Effector memory CD4-positive, alpha-beta T cell (primary cell): Measurements from ENCODE around the gene TFR2.

Experiments used
- DNase-seq, 3 donors: peaks; one replicate each; pipeline ENCODE4 v3.0.0-alpha.2; 2020
- H3K27ac ChIP-seq: 2 replicates; pipeline ENCODE4 v1.7.0; 2013; ENCODE audit warnings: mild to moderate bottlenecking, low read length, moderate library complexity; ENCODE audit not compliant: insufficient read depth, poor library complexity, severe bottlenecking
- H3K27me3 ChIP-seq: replicated peaks from 2 replicates; pipeline ENCODE4 v1.7.0; 2013; ENCODE audit warnings: mild to moderate bottlenecking, low read length; ENCODE audit not compliant: insufficient read depth, control insufficient read depth, poor library complexity, severe bottlenecking
- H3K36me3 ChIP-seq: 2 replicates; pipeline ENCODE4 v1.7.0; 2013; ENCODE audit warnings: mild to moderate bottlenecking, low read length, moderate library complexity; ENCODE audit not compliant: control insufficient read depth, insufficient read depth
- H3K4me1 ChIP-seq: 2 replicates; pipeline ENCODE4 v1.7.0; 2013; ENCODE audit warnings: low read length, mild to moderate bottlenecking; ENCODE audit not compliant: control insufficient read depth, insufficient read depth, poor library complexity, severe bottlenecking
- H3K4me3 ChIP-seq: 2 replicates; pipeline ENCODE4 v1.7.0; 2013; ENCODE audit warnings: low read length, low read depth, mild to moderate bottlenecking; ENCODE audit not compliant: insufficient read depth, poor library complexity, severe bottlenecking
- H3K9me3 ChIP-seq: 2 replicates; pipeline ENCODE4 v1.7.0; 2013; ENCODE audit warnings: mild to moderate bottlenecking, low read length, moderate library complexity; ENCODE audit not compliant: control insufficient read depth

Gene TFR2

DNA sequence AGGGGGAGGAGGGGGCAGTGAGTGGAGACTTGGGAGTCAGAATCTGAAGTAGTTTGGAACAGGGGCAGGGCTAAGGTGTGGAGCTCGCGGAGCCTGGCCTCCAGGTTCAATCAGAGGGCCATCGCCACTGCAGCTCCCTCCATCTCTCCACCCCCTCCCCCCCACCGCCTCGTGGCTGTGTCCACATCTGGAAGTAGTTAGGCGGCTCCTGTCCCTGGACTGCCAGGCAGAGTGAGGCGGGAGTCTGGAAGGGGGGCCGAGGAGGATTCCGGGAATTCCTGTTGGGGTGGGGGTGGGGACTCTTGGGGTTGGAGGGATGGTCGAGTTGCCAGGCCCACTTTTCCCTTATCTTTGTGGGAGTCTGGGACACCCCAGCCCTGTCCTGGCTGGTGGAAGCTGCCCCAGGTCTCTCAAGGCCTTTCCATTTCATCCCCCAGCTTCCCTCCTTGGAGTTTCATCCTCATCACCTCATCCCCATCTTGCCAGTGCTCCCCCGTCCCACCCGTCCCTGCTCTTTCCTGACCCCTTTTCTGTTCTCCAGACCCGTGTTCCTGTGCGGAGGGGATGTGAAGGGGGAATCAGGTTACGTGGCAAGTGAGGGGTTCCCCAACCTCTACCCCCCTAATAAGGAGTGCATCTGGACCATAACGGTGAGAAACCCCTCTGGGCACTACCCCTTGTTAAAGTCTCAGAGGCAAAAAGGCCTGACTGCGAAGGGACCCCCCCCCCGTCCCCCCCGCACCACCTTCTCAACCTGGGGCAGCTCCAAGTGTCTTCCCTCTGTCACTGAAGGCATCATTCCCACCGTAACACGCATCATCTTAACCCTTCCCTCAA, 38.2 kb downstream of the TFR2 start:
- Histone ChIP-seq H3K27ac (no peak overlapping the region), H3K4me3 (no peak overlapping the region), H3K4me1 (peaks cover 10% of the 10 kb centered on the region), H3K9me3 (no peaks in the 10 kb centered on the region), H3K27me3 (no peaks in the 10 kb centered on the region), H3K36me3 (no peaks in the 10 kb centered on the region)
- no peak for DNase-seq

DNA sequence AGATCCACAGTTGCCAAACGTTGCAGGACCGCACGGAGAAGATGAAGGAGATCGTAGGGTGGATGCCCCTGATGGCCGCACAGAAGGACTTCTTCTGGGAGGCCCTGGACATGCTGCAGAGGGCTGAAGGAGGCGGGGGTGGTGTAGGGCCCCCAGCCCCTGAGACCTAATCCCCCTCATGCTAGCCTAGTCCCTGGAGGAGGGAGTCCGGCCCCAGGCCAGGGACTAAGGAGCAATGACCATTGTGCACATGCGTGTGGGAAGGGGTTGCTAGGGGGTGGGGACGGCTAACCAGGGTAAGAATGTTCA, 40.7 kb downstream of the TFR2 start:
- H3K27me3 ChIP-seq: no peaks in the 10 kb centered on the region
- peaks cover 7% of the 10 kb centered on the region for H3K4me1 ChIP-seq
- H3K36me3 ChIP-seq: no peaks in the 10 kb centered on the region
- no peak for DNase-seq
- H3K9me3 ChIP-seq: no peaks in the 10 kb centered on the region
- H3K4me3 ChIP-seq: no peak overlapping the region
- H3K27ac ChIP-seq: no peak overlapping the region

DNA sequence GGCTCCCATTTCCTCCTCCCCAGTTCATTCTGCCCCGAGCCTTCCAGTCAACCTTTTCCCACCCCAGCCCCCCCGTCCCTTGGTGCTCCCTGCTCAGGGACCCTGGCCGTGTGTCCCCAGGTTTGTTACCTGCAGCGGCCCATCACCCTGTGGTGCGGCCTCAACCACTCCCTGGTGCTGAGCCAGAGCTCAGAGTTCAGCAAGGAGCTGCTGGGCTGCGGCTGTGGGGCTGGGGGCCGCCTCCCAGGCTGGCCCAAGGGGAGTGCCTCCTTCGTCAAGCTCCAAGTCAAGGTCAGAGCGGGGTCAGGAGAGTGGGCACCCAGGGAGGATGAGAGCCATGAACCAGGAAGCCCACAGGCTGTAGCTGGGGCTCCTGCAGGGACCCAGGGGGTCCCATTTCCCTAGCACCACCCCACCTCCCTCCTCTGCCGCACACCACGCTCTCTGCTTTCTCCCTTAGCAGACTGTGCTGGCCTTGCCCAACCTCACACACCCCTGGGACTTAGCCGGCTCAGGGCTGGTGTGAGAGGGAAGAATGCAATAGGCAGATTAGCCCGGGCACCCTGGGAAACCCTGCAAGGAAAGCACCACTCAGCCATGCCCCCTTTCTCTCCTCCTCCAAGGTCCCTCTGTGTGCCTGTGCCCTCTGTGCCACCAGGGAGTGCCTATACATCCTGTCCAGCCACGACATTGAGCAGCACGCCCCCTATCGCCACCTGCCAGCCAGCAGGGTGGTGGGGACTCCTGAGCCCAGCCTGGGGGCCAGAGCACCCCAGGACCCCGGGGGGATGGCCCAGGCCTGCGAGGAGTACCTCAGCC, 41.2 kb downstream of the TFR2 start:
- DNase-seq: no peak
- Histone ChIP-seq H3K27ac (no peak overlapping the region), H3K36me3 (no peaks in the 10 kb centered on the region), H3K4me1 (peaks cover 6% of the 10 kb centered on the region), H3K9me3 (no peaks in the 10 kb centered on the region), H3K27me3 (no peaks in the 10 kb centered on the region), H3K4me3 (no peak overlapping the region)

DNA sequence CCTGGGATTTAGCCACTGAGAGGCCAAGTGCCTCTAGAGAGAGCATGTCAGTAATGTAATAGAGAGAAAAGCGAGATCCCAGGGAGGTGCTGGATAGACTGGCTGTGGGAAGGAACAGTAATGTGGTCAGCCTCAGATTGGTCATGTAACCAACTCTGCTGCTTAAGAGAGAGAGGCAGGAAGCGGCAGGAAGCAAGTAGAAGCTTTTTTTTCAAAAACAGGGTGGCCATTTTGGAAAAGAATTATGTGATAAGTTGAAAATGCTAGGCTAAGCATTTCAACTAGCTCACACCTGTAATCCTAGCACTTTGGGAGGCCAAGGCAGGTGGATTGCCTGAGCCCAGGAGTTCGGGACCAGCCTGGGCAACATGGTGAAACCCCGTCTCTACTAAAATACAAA, 42.9 kb downstream of the TFR2 start:
- H3K4me3 ChIP-seq: no peak overlapping the region
- no peaks in the 10 kb centered on the region for H3K9me3 ChIP-seq
- no peaks in the 10 kb centered on the region for H3K4me1 ChIP-seq
- no peak overlapping the region for H3K27ac ChIP-seq
- DNase-seq: no peak
- H3K27me3 ChIP-seq: no peaks in the 10 kb centered on the region
- no peaks in the 10 kb centered on the region for H3K36me3 ChIP-seq

DNA sequence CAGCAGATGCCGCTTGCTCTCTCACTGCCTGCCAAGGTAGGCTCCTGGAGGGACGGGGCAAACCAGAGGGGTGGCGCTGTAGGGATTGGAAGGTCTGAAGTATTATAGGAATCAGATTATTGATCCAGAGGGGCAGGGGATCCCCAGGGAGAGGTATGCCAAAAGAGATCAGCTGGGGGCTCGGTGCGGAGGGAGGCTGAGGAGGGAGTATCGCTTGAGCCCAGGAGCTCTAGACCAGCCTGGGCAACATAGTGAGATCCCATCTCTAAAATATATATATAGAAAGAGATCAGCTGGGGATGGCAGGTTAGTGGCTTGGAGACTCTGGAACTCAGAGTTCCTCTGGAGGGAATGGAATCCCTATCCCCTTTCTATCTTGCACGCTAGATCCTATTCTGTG, 46.2 kb downstream of the TFR2 start:
- Histone ChIP-seq H3K4me3 (no peak overlapping the region), H3K36me3 (no peaks in the 10 kb centered on the region), H3K9me3 (no peaks in the 10 kb centered on the region), H3K27ac (no peak overlapping the region), H3K4me1 (no peaks in the 10 kb centered on the region), H3K27me3 (no peaks in the 10 kb centered on the region)
- DNase-seq: no peak

DNA sequence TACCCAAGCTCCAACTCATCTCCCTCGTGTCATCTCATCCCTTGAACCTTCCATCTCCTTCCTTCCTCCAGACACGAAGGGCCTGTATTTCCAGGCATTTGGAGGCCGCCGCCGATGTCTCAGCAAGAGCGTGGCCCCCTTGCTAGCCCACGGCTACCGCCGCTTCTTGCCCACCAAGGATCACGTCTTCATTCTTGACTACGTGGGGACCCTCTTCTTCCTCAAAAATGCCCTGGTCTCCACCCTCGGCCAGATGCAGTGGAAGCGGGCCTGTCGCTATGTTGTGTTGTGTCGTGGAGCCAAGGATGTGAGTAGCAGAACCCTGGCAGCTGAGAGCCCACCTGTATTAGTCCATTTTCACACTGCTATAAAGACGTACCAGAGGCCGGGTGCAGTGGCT, 49.8 kb downstream of the TFR2 start:
- no peaks in the 10 kb centered on the region for H3K27me3 ChIP-seq
- H3K27ac ChIP-seq: no peak overlapping the region
- no peaks in the 10 kb centered on the region for H3K9me3 ChIP-seq
- H3K4me3 ChIP-seq: no peak overlapping the region
- H3K36me3 ChIP-seq: no peaks in the 10 kb centered on the region
- H3K4me1 ChIP-seq: peaks cover 6% of the 10 kb centered on the region
- DNase-seq: no peak

DNA sequence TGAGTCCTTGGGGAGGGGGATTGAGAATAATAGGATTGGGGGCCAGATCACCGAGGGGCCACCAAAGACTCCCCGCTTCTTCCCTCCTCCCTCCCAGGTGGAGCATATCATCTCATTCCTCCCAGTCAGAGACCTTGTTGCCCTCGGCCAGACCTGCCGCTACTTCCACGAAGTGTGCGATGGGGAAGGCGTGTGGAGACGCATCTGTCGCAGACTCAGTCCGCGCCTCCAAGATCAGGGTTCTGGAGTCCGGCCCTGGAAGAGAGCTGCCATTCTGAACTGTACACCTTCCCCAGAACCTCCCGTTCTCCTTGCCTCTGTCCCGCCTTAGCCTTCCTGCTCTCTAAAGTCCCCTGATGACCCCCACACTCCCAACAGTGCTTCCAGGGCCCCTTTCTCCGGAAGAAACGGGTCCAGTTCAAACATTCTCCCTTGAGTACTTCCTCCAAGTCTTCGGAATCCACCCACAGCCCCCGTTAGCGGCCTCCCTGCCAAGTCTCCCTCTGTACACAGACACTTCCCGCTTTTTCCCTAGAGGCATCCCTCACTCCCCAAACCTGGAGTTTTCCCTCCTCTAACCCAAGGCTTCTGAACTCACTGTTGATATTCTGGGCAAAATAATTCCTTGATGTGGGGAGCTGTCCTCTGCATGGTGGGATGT, 51.1 kb downstream of the TFR2 start:
- no peaks in the 10 kb centered on the region for H3K36me3 ChIP-seq
- no peaks in the 10 kb centered on the region for H3K27me3 ChIP-seq
- no peak overlapping the region for H3K4me3 ChIP-seq
- DNase-seq: no peak
- H3K4me1 ChIP-seq: peaks cover 10% of the 10 kb centered on the region
- no peak overlapping the region for H3K27ac ChIP-seq
- no peaks in the 10 kb centered on the region for H3K9me3 ChIP-seq

DNA sequence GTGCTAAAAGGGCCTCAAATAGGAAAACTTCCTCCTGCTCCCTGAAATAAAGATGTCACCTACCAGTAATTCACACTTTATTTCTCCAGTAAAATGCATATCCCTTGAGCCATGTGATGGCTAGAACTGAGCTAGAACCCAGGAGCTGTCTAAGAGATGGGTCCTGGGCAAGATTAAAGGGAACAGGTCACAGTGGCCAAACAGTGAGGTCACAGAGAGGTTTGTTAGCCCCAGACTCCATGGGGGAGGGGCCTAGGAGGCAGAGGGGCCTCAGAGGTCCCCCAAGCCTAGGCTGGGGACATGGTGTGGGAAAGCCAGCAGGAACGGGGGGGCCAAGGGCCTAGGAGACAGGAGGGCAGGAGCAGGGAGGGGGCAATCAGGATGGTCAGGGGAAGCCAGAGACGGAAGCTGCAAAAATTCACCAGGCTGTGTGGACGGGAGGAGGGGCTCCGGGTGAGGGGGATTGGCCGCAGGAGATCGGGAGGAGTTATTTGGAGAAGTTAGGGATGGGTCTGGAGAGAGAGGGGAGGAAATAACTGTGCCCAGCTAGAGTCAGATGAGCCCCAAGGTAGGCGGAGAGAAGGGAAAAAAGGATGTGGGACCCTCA, 51.9 kb downstream of the TFR2 start:
- H3K9me3 ChIP-seq: no peaks in the 10 kb centered on the region
- peaks cover 18% of the 10 kb centered on the region for H3K4me1 ChIP-seq
- H3K27ac ChIP-seq: no peak overlapping the region
- H3K36me3 ChIP-seq: no peaks in the 10 kb centered on the region
- H3K4me3 ChIP-seq: no peak overlapping the region
- DNase-seq: no peak
- no peaks in the 10 kb centered on the region for H3K27me3 ChIP-seq

DNA sequence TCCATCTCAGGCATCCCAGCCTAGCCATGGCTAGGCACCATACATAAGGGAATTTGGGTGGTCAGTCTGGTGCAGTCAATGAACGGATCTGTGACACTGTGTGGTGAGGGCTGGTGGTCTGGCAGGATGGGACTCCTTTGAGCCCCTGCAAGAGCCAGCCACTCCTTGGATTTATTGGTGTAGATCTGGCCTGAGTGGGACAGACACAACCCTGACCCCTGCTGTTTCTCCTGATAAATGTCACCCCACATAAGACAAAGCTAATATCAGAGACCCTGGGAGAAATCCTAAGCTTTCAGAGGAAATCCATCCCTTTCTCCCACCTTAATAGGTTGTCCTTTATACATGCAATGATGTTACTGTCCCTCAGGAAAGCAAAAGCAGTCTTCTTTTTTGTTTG, 52.9 kb downstream of the TFR2 start:
- no peaks in the 10 kb centered on the region for H3K27me3 ChIP-seq
- H3K9me3 ChIP-seq: no peaks in the 10 kb centered on the region
- H3K4me1 ChIP-seq: peaks cover 26% of the 10 kb centered on the region
- H3K27ac ChIP-seq: no peak overlapping the region
- H3K36me3 ChIP-seq: no peaks in the 10 kb centered on the region
- DNase-seq: no peak
- no peak overlapping the region for H3K4me3 ChIP-seq
